ENCODE measurements around the gene ATG9B. TPM values are rescaled to one million over a fixed set of nuclear protein-coding genes. Genes with fewer than 3 reads are reported as not detected.

Gene ATG9B
- polyA plus RNA-seq, 1 of the 3 experiments (the other 2 are of a cell fraction): 0.67 TPM

GRCh38 chr7:150979713-150980390 is 44.4 kb downstream of the ATG9B start:
- Histone ChIP-seq H3K9me2 (no peaks in the 10 kb centered on the region), H2AFZ (ENCODE audit: low read depth) (no peak overlapping the region), H3F3A (replicated peaks; ENCODE audit: insufficient read depth) (peaks cover 5% of the 10 kb centered on the region), H3K9ac (no peak overlapping the region), H4K20me1 (ENCODE audit: insufficient read depth) (no peaks in the 10 kb centered on the region), H3K36me3 (replicated peaks in 1 of 2; ENCODE audit: control insufficient read depth in 1 of 2, insufficient read depth in 2 of 2, low read length in 1 of 2) (no peaks in the 10 kb centered on the region), H3K79me2 (ENCODE audit: insufficient read depth) (no peaks in the 10 kb centered on the region), H3K9me3 (no peaks in the 10 kb centered on the region), H3K4me3 (ENCODE audit: low read depth in 2 of 2, low read length in 1 of 2) (no peak overlapping the region), H3K27me3 (ENCODE audit: insufficient read depth) (peaks cover 56% of the 10 kb centered on the region), H3K4me1 (ENCODE audit: control insufficient read depth in 1 of 2, insufficient read depth in 2 of 2, low read depth in 1 of 2, low read length in 1 of 2) (peaks cover 0 to 52% of the 10 kb centered on the region in 2 experiments; a peak in 2 of 4 replicates), H3K4me2 (no peak overlapping the region), H3K27ac (ENCODE audit: low read depth in 2 of 2, low read length in 1 of 2) (peak overlapping the region in 1 of 2 experiments; percentile 81; a peak in 2 of 4 replicates)
- ChIA-PET POLR2A (interaction anchor here (0.6 to 2.9 kb wide), 9 partner anchors 9 to 666 kb away, joined by 3 to 41 read pairs (median 7); partner anchors contain the start of gene ABCB8), CTCF (interaction anchor here (0.6 to 13.1 kb wide), 27 partner anchors 10 to 531 kb away, joined by 3 to 761 read pairs (median 4); partner anchors contain the start of genes AGAP3, KCNH2 and NOS3)
- TF ChIP-seq ELF1 (IDR thresholded peaks at IDR 0.05) (no peak), TAF1 (IDR thresholded peaks at IDR 0.05; ENCODE audit: borderline replicate concordance, low read depth, low read length) (no peak), USF2 (IDR thresholded peaks at IDR 0.05; ENCODE audit: borderline replicate concordance, low read depth, low read length) (no peak), RXRA (IDR thresholded peaks at IDR 0.05; ENCODE audit: borderline replicate concordance, low read depth) (no peak), SMC3 (IDR thresholded peaks at IDR 0.05; ENCODE audit: low read depth, low read length) (no peak), FOSL2 (IDR thresholded peaks at IDR 0.05; ENCODE audit: borderline replicate concordance, low read depth) (no peak), CHD2 (IDR thresholded peaks at IDR 0.05; ENCODE audit: low read length, partially characterized antibody) (no peak), GABPA (IDR thresholded peaks at IDR 0.05; ENCODE audit: low read depth) (no peak), MAX (IDR thresholded peaks at IDR 0.05; ENCODE audit: low read depth) (no peak), TCF12 (IDR thresholded peaks at IDR 0.05) (no peak), REST (IDR thresholded peaks at IDR 0.05; ENCODE audit: low read depth, low read length) (no peak), RAD21 (IDR thresholded peaks at IDR 0.05; ENCODE audit: low read length) (no peak), MXI1 (IDR thresholded peaks at IDR 0.05; ENCODE audit: low read depth, low read length) (no peak; the same call in 1 of the 2 replicates)
- WGBS (ENCODE audit: low lambda C conversion rate): 66% methylated on average over 5 of the region's 7 CpGs
- DNase-seq: no peak
